Airway epithelial cell (primary cell): ENCODE measurements around the gene SLC38A4. TPM values are rescaled to one million over a fixed set of nuclear protein-coding genes. Genes with fewer than 3 reads are reported as not detected.

Experiments
- total RNA-seq: library from RNA; depleted of rRNA; stranded (reverse); fragments of >200 nt; gene quantifications from 2 replicates; pipeline ENCODE4 v1.2.3, GENCODE V29; 2015

The SLC38A4 gene
- 0.63 and 1.6 TPM in 2 replicates for total RNA-seq

GRCh38 chr12:46825591-46826414 is at the start of gene SLC38A4:
Gene SLC38A4 (minus strand): TSS chr12:46825997. CDS start chr12:46793071, 32,926 bp downstream.

